MM.1S (cell line): Measurements from ENCODE around the gene CCP110.

Source experiments
- DNase-seq: peaks from one replicate; pipeline ENCODE4 v3.0.0-alpha.2; 2015
- H2AFZ ChIP-seq: fragments of 300-600 bp; sonication (generic); 2 replicates; pipeline ENCODE4 v1.6.0; 2016; ENCODE audit warnings: antibody characterized with exemption, low read length
- H3F3A ChIP-seq: fragments of 300-600 bp; sonication (generic); 2 replicates; pipeline ENCODE4 v1.6.1; 2016; ENCODE audit warnings: mild to moderate bottlenecking, antibody characterized with exemption, low read length, moderate library complexity, mixed read lengths; ENCODE audit not compliant: insufficient read depth
- H3K27ac ChIP-seq: fragments of 300-600 bp; sonication (generic); 2 replicates; pipeline ENCODE4 v1.5.1; 2016; ENCODE audit warnings: mild to moderate bottlenecking, low read length
- H3K27me3 ChIP-seq: fragments of 300-600 bp; sonication (generic); replicated peaks from 2 replicates; pipeline ENCODE4 v1.6.0; 2016; ENCODE audit warnings: low read length; ENCODE audit not compliant: insufficient read depth
- H3K36me3 ChIP-seq: fragments of 300-600 bp; sonication (generic); replicated peaks from 2 replicates; pipeline ENCODE4 v1.6.1; 2016; ENCODE audit warnings: mild to moderate bottlenecking, low read length, mixed read lengths; ENCODE audit not compliant: insufficient read depth
- H3K4me1 ChIP-seq: fragments of 300-600 bp; sonication (generic); 2 replicates; pipeline ENCODE4 v1.6.1; 2016; ENCODE audit warnings: low read length, mixed read lengths
- H3K4me2 ChIP-seq: fragments of 300-600 bp; sonication (generic); 2 replicates; pipeline ENCODE4 v1.6.0; 2016; ENCODE audit warnings: low read depth, low read length
- H3K4me3 ChIP-seq: fragments of 300-600 bp; sonication (generic); 2 replicates; pipeline ENCODE4 v1.5.1; 2016; ENCODE audit warnings: low read length, mixed read lengths
- H3K79me2 ChIP-seq: fragments of 300-600 bp; sonication (generic); 2 replicates; pipeline ENCODE4 v1.6.1; 2016; ENCODE audit warnings: mixed run types, low read length, mixed read lengths
- H3K9ac ChIP-seq: fragments of 300-600 bp; sonication (generic); 2 replicates; pipeline ENCODE4 v1.6.1; 2016; ENCODE audit warnings: low read length, mixed read lengths
- H3K9me2 ChIP-seq: fragments of 300-600 bp; sonication (generic); replicated peaks from 2 replicates; pipeline ENCODE4 v1.6.1; 2016; ENCODE audit warnings: mild to moderate bottlenecking, low read length, mixed read lengths; ENCODE audit not compliant: insufficient read depth
- H3K9me3 ChIP-seq: fragments of 300-600 bp; sonication (generic); replicated peaks from 2 replicates; pipeline ENCODE4 v1.6.1; 2016; ENCODE audit warnings: mild to moderate bottlenecking, low read length, mixed read lengths; ENCODE audit not compliant: insufficient read depth
- H4K20me1 ChIP-seq: fragments of 300-600 bp; sonication (generic); 2 replicates; pipeline ENCODE4 v1.6.1; 2016; ENCODE audit warnings: mild to moderate bottlenecking, low read length, moderate library complexity, mixed read lengths; ENCODE audit not compliant: insufficient read depth
- CTCF ChIP-seq: fragments of 300-600 bp; sonication (generic); IDR thresholded peaks from 2 replicates; pipeline ENCODE4 v1.5.1; 2016; ENCODE audit warnings: antibody characterized with exemption, low read length, mixed read lengths
- EZH2 ChIP-seq: fragments of 300-600 bp; sonication (generic); optimal IDR thresholded peaks from 2 replicates; pipeline ENCODE3; 2017; ENCODE audit warnings: low read depth, mild to moderate bottlenecking, antibody characterized with exemption, low read length, mixed read lengths
- EZH2phosphoT487 ChIP-seq: fragments of 300-600 bp; sonication (generic); IDR thresholded peaks from 2 replicates; pipeline ENCODE4 v1.6.1; 2018; ENCODE audit warnings: antibody characterized with exemption, low read length

Gene CCP110

GRCh38 chr16:19528666-19529065 lies 4.9 kb downstream of the CCP110 start:
- Histone ChIP-seq H3K4me2 (no peak overlapping the region), H3K27ac (no peak overlapping the region), H3K9me2 (no peaks in the 10 kb centered on the region), H3K36me3 (peaks cover 2% of the 10 kb centered on the region; the same call in 1 of the 2 replicates), H3F3A (0 out of 2 replicates have a peak, but pooled peaks cover 5% of the 10 kb centered on the region), H3K9me3 (no peaks in the 10 kb centered on the region), H2AFZ (no peak overlapping the region), H4K20me1 (no peaks in the 10 kb centered on the region), H3K9ac (no peak overlapping the region), H3K27me3 (no peaks in the 10 kb centered on the region), H3K79me2 (peaks cover 34% of the 10 kb centered on the region), H3K4me1 (peaks cover 13% of the 10 kb centered on the region), H3K4me3 (no peak overlapping the region)
- DNase-seq, result no peak
- TF ChIP-seq EZH2phosphoT487 (no peak), EZH2 (no peak), CTCF (no peak)

- H3K4me2 ChIP-seq, result no peak overlapping the region
- H3K79me2 ChIP-seq, result 0 out of 2 replicates have a peak, but pooled peaks cover 4% of the 10 kb centered on the region
- H3K36me3 ChIP-seq, result peaks cover 2% of the 10 kb centered on the region; the same call in 1 of the 2 replicates
These were observed 8.9 kb downstream of the CCP110 start for GRCh38 chr16:19532601-19533000.

GRCh38 chr16:19540241-19540970 lies 16.7 kb downstream of the CCP110 start:
- TF ChIP-seq CTCF (no peak), EZH2 (no peak), EZH2phosphoT487 (no peak)
- H3K4me2 ChIP-seq, result no peak overlapping the region
- H4K20me1 ChIP-seq, result no peaks in the 10 kb centered on the region
- H3K9ac ChIP-seq, result no peak overlapping the region
- no peak for DNase-seq
- H3K4me1 ChIP-seq, result no peaks in the 10 kb centered on the region
- H3K36me3 ChIP-seq, result peaks cover 5% of the 10 kb centered on the region; the same call in 1 of the 2 replicates
- no peaks in the 10 kb centered on the region for H3K9me2 ChIP-seq
- no peak overlapping the region for H2AFZ ChIP-seq
- H3K4me3 ChIP-seq, result no peak overlapping the region
- H3K9me3 ChIP-seq, result no peaks in the 10 kb centered on the region
- no peaks in the 10 kb centered on the region for H3K27me3 ChIP-seq
- no peak overlapping the region for H3K27ac ChIP-seq
- H3F3A ChIP-seq, result no peaks in the 10 kb centered on the region
- H3K79me2 ChIP-seq, result no peaks in the 10 kb centered on the region

More at GRCh38 chr16:19532601-19533000, 8.9 kb downstream of the CCP110 start:
- Histone ChIP-seq H3K4me1 (no peaks in the 10 kb centered on the region), H3F3A (no peaks in the 10 kb centered on the region), H3K27me3 (no peaks in the 10 kb centered on the region), H3K4me3 (no peak overlapping the region), H3K9me3 (no peaks in the 10 kb centered on the region), H3K9me2 (no peaks in the 10 kb centered on the region), H3K27ac (no peak overlapping the region), H3K9ac (no peak overlapping the region), H4K20me1 (no peaks in the 10 kb centered on the region), H2AFZ (no peak overlapping the region)
- TF ChIP-seq CTCF (no peak), EZH2 (no peak), EZH2phosphoT487 (no peak)
- no peak for DNase-seq
